K562 (cell line): Measurements from ENCODE around the gene NADK. TPM values are rescaled to one million over a fixed set of nuclear protein-coding genes. Genes with fewer than 3 reads are reported as not detected.

Experiments used
- BRD9 ChIP-seq: fragments of 450-650 bp; IDR thresholded peaks from 2 replicates; pipeline ENCODE4 v1.6.1; 2018; ENCODE audit warnings: low read depth; ENCODE audit not compliant: partially characterized antibody
- KAT7 ChIP-seq: sonication (generic); formaldehyde crosslinking; IDR thresholded peaks from 2 replicates; pipeline ENCODE4 v1.8.0; 2022; ENCODE audit warnings: missing genetic modification reagents, mild to moderate bottlenecking, borderline replicate concordance
- RBFOX2 ChIP-seq: fragments of 200-400 bp; formaldehyde crosslinking; IDR thresholded peaks from 2 replicates; pipeline ENCODE4 v1.6.1; 2017; ENCODE audit warnings: low read depth, mild to moderate bottlenecking, low read length, moderate library complexity
- SIN3A ChIP-seq, 2 experiments: fragments of 150-350 bp in 1 of 2; IDR thresholded peaks; 2 replicates each; pipeline ENCODE4 v1.6.1; 2011 to 2016; ENCODE audit warnings: borderline replicate concordance in 2 of 2, low read depth in 2 of 2, low read length in 2 of 2, mild to moderate bottlenecking in 2 of 2, moderate library complexity in 2 of 2; ENCODE audit not compliant: control insufficient read depth in 1 of 2
- SPI1 ChIP-seq: IDR thresholded peaks from 2 replicates; pipeline ENCODE4 v1.6.1; 2011; ENCODE audit warnings: low read depth, low read length, control low read depth, borderline replicate concordance
- TEAD1 ChIP-seq, 2 experiments: fragments of 450-650 bp in 1 of 2; sonication (generic) in 1 of 2; formaldehyde crosslinking; IDR thresholded peaks; 2 replicates each; pipeline versions ENCODE4 v1.4.0 to v1.8.0; 2020 to 2022; ENCODE audit warnings: mild to moderate bottlenecking in 2 of 2, missing genetic modification reagents in 1 of 2
- ZEB2 ChIP-seq: fragments of 450-650 bp; IDR thresholded peaks from 2 replicates; pipeline ENCODE4 v1.6.1; 2016
- ZNF282 ChIP-seq: sonication (generic); formaldehyde crosslinking; IDR thresholded peaks from 2 replicates; pipeline ENCODE4 v1.8.1; 2023; ENCODE audit warnings: missing genetic modification reagents
- polyA plus RNA-seq, 8 experiments: library from polyadenylated mRNA; depleted of rRNA in 4 of 8; stranded (reverse) in 5 of 8; unstranded in 3 of 8; fragments of >200 nt; fragmentation: Nextera tagmentation in 2 of 8; fragmentation: Illumina TruSeq in 1 of 8; extraction: Ambion mirVana in 2 of 8; extraction: Trizol in 1 of 8; gene quantifications; 2 replicates each; pipeline versions ENCODE4 v1.2.1 to v1.2.3, GENCODE V29; 2011 to 2014; ENCODE audit warnings: inconsistent platforms in 1 of 8, missing spikeins in 1 of 8
- total RNA-seq, 7 experiments: library from RNA; depleted of rRNA in 6 of 7; stranded (reverse); fragments of >200 nt in 6 of 7; fragmentation: Illumina TruSeq in 2 of 7; extraction: Trizol in 2 of 7; gene quantifications; 2 replicates each; pipeline versions ENCODE4 v1.2.1 to v1.2.3, GENCODE V29; 2011 to 2021; ENCODE audit warnings: low replicate concordance in 1 of 7
- TF ChIP-seq, protein P1 (sequence below): fragments of 450-650 bp; formaldehyde crosslinking; IDR thresholded peaks from 2 replicates; pipeline ENCODE4 v1.4.0; 2020; ENCODE audit warnings: mild to moderate bottlenecking, moderate library complexity

The NADK gene
- total and polyA plus RNA-seq, 9 of the 15 experiments (the other 6 are each of a cell fraction or from before 2014, with no cell fraction given) = 1.5 to 135 (median 75.1) TPM

DNA sequence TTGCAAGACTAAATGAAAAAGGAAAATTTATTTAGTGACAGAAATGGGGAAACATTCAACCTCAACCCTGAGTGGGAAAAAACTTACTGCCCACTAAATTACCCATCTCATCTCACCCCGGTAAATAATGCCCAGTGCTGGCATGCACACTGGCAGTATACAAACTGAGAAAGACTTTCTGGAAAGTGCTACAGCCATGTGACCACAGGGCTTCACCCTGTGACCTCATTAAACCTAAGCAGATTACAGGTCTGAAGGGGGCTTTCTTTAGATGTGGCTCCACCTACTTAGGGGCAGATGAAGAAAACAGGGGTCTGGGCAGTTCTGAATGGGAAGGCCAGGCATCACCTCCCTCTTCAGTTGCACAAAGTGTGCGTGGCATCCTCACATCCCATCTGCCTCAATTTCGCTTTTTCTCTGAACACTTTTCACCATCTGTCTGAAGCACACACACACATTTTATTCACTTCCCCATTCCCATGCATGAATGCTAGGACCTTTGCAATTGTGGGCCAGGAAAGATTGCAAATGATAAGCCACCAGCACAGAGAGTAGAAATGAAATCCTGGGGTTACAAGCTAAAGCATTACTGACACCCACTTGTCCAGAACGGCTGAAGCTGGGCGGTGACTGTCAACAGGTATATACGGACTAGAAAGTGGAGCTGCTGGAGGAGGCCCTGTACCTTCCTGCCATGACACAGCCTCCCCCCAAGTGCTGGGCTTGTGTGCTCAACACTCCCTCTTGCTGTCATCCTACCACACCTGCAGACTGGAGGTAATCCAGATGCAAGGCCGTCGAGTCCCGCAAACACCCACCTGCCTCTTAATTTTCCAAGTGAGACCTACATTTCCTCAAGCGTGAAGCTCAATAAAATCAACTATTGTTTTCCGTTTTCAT is 2.7 kb downstream of the NADK start (continued):
- TF ChIP-seq, protein P1, sequence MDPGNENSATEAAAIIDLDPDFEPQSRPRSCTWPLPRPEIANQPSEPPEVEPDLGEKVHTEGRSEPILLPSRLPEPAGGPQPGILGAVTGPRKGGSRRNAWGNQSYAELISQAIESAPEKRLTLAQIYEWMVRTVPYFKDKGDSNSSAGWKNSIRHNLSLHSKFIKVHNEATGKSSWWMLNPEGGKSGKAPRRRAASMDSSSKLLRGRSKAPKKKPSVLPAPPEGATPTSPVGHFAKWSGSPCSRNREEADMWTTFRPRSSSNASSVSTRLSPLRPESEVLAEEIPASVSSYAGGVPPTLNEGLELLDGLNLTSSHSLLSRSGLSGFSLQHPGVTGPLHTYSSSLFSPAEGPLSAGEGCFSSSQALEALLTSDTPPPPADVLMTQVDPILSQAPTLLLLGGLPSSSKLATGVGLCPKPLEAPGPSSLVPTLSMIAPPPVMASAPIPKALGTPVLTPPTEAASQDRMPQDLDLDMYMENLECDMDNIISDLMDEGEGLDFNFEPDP (CRISPR knock-in tag) = no peak
- TF ChIP-seq BRD9 = no peak
- no peak for TF ChIP-seq ZNF282 (CRISPR knock-in tag)
- TF ChIP-seq RBFOX2 = 0 out of 2 replicates have a peak, but pooled peaks have one; percentile 18
- peak; percentile 34; the same call in 1 of the 2 replicates for TF ChIP-seq KAT7 (CRISPR knock-in tag)
- 0 out of 4 replicates have a peak, but pooled peaks of 1 of the 2 experiments have one; percentile 33 for TF ChIP-seq TEAD1 (CRISPR knock-in tag; IDR thresholded peaks at IDR 0.05)
- no peak for TF ChIP-seq ZEB2
- 0 out of 4 replicates have a peak, but pooled peaks of 1 of the 2 experiments have one; percentile 30 for TF ChIP-seq SIN3A (IDR thresholded peaks at IDR 0.05; ENCODE audit: borderline replicate concordance in 2 of 2, control insufficient read depth in 1 of 2, low read depth in 2 of 2, low read length in 2 of 2)
- peak; percentile 96 for TF ChIP-seq SPI1
